T-cell (primary cell): Measurements from ENCODE around the gene ROBO2. TPM values are rescaled to one million over a fixed set of nuclear protein-coding genes. Genes with fewer than 3 reads are reported as not detected.

Source experiments
- ATAC-seq, 4 experiments: fragments of 200-7000 bp in 3 of 4; fragments of 150-1000 bp in 1 of 4; cut with Tn5 transposase; replicated peaks in 1 of 4; 1 replicate in 3 of 4; 2 replicates in 1 of 4; pipeline ENCODE4 v1.10.0; 2021; ENCODE audit warnings: moderate library complexity in 3 of 4, mild to moderate bottlenecking in 2 of 4, moderate number of reproducible peaks in 1 of 4
- CTCF ChIA-PET, 2 donors: fragments of 300-600 bp; sonication (Branson Sonifier 250); formaldehyde crosslinking; loops; one replicate each; lab custom pipeline; 2022; ENCODE audit warnings: antibody characterized with exemption in 2 of 2; lab: Charles Lee
- POLR2A ChIA-PET, 2 donors: fragments of 300-600 bp; sonication (Branson Sonifier 250); formaldehyde crosslinking; loops; one replicate each; lab custom pipeline; 2022; ENCODE audit warnings: antibody characterized with exemption in 2 of 2; lab: Charles Lee
- DNase-seq, 35 experiments: peaks; one replicate each; pipeline versions ENCODE4 v3.0.0 to v3.0.0-alpha.2; 2013 to 2023
- H3K27ac ChIP-seq: one replicate; pipeline ENCODE4 v1.5.1; 2013; ENCODE audit warnings: low read length
- H3K27me3 ChIP-seq, 2 experiments: replicated peaks in 1 of 2; 1 replicate in 1 of 2; 2 replicates in 1 of 2; pipeline versions ENCODE4 v1.6.1 to v1.7.0; 2013; ENCODE audit warnings: low read length in 1 of 2, mixed read lengths in 1 of 2; ENCODE audit not compliant: control insufficient read depth in 2 of 2, insufficient read depth in 2 of 2; ENCODE audit errors: extremely low read depth in 1 of 2
- H3K36me3 ChIP-seq, 2 donors: 1 replicate in 1 of 2; 2 replicates in 1 of 2; pipeline versions ENCODE4 v1.6.1 to v1.7.0; 2013; ENCODE audit warnings: low read length in 1 of 2; ENCODE audit not compliant: control insufficient read depth in 2 of 2, insufficient read depth in 1 of 2; ENCODE audit errors: extremely low read depth in 1 of 2
- H3K4me1 ChIP-seq, 2 experiments: 1 replicate in 1 of 2; 2 replicates in 1 of 2; pipeline versions ENCODE4 v1.6.1 to v1.7.0; 2013; ENCODE audit warnings: low read length in 2 of 2, mixed read lengths in 1 of 2; ENCODE audit not compliant: insufficient read depth in 2 of 2, control insufficient read depth in 1 of 2; ENCODE audit errors: extremely low read depth in 1 of 2
- H3K4me3 ChIP-seq, 2 donors: 1 replicate in 1 of 2; 2 replicates in 1 of 2; pipeline versions ENCODE4 v1.5.1 to v1.7.0; 2013; ENCODE audit warnings: mild to moderate bottlenecking in 2 of 2, low read length in 1 of 2, moderate library complexity in 1 of 2; ENCODE audit not compliant: control insufficient read depth in 1 of 2; ENCODE audit errors: extremely low read depth in 1 of 2
- H3K9me3 ChIP-seq: 2 replicates; pipeline ENCODE4 v1.7.0; 2013
- H3K27ac Mint-ChIP-seq, 2 donors: one replicate each; pipeline ENCODE4 v1.8.0; 2020 to 2021; ENCODE audit warnings: mild to moderate bottlenecking in 2 of 2, mixed read lengths in 2 of 2
- H3K27me3 Mint-ChIP-seq, 2 donors: one replicate each; pipeline ENCODE4 v1.8.0; 2021 to 2022; ENCODE audit warnings: mixed read lengths in 2 of 2
- H3K36me3 Mint-ChIP-seq: one replicate; pipeline ENCODE4 v1.8.0; 2021; ENCODE audit warnings: mixed read lengths
- H3K4me1 Mint-ChIP-seq, 3 donors: one replicate each; pipeline ENCODE4 v1.8.0; 2020 to 2022; ENCODE audit warnings: mixed read lengths in 3 of 3, mild to moderate bottlenecking in 1 of 3
- H3K4me3 Mint-ChIP-seq, 3 donors: one replicate each; pipeline ENCODE4 v1.8.0; 2020 to 2022; ENCODE audit warnings: mild to moderate bottlenecking in 3 of 3, mixed read lengths in 3 of 3, moderate library complexity in 3 of 3
- H3K9me3 Mint-ChIP-seq, 3 donors: one replicate each; pipeline ENCODE4 v1.8.0; 2020 to 2022; ENCODE audit warnings: mixed read lengths in 3 of 3
- WGBS: methylation state at CpG from one replicate; pipeline ENCODE4 v1.1.5; 2013; ENCODE audit warnings: missing lambda C conversion rate; ENCODE audit not compliant: insufficient coverage; 5-methylcytosine and 5-hydroxymethylcytosine counted together
- total RNA-seq, 35 experiments: library from RNA in 6 of 35; stranded (reverse) in 6 of 35; fragments of 120-200 nt in 1 of 35; gene quantifications; one replicate each; pipeline versions ENCODE4 v1.2.1 to v1.2.4 and lab custom pipeline; 2013 to 2026

The ROBO2 gene
- total RNA-seq, 5 donors from 2014 or later (not counting 1 experiment from before 2014, with no cell fraction given): not detected

- H3K27ac Mint-ChIP-seq: no peak overlapping the region
- WGBS: no CpG with 5 or more reads among the region's 7 CpGs
- Histone ChIP-seq H3K9me3 (no peaks in the 10 kb centered on the region), H3K27ac (no peak overlapping the region), H3K27me3 (no peaks in the 10 kb centered on the region), H3K4me1 (no peaks in the 10 kb centered on the region), H3K4me3 (no peak overlapping the region), H3K36me3 (no peaks in the 10 kb centered on the region)
- DNase-seq: no peak
- ChIA-PET CTCF (no interaction called here), POLR2A (no interaction called here)
- peaks cover 11 to 25% (median 13%) of the 10 kb centered on the region in 3 donors for H3K9me3 Mint-ChIP-seq
- no peak overlapping the region for H3K4me3 Mint-ChIP-seq
- no peak for ATAC-seq
- no peaks in the 10 kb centered on the region for H3K27me3 Mint-ChIP-seq
- no peaks in the 10 kb centered on the region for H3K4me1 Mint-ChIP-seq
- H3K36me3 Mint-ChIP-seq: no peaks in the 10 kb centered on the region
These were observed 207.9 kb downstream of the ROBO2 start for GRCh38 chr3:77247817-77248216.

GRCh38 chr3:77248420-77248819 lies 208.5 kb downstream of the ROBO2 start:
- no peak overlapping the region for H3K27ac Mint-ChIP-seq
- WGBS: 95% methylated on average over 12 of the region's 17 CpGs

DNA sequence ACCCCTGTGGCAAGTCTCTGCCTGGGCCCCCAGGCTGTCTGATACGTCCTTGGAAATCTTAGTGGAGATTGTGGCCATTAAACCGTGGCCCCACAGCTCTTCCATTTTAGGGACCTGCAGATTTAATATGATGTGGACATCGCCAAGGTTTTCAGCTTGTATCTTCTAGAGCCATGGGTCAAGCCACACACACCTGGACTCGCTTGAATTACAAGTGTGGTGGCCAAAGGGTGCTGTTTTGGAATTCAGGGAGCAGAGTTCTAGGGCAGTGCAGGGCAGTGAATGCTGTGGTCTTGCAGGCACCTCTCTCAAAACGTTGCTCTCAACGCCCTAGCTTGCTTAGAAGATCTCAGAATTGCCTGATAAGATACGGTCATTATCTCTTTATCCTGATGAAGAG lies 211.2 kb downstream of the ROBO2 start:
- H3K9me3 Mint-ChIP-seq: peaks cover 4 to 13% (median 9%) of the 10 kb centered on the region in 3 donors
- H3K4me1 ChIP-seq: no peaks in the 10 kb centered on the region
- ChIA-PET CTCF (no interaction called here), POLR2A (no interaction called here)
- H3K4me3 Mint-ChIP-seq: no peak overlapping the region
- ATAC-seq (no peak), DNase-seq (no peak)
- H3K4me1 Mint-ChIP-seq: no peaks in the 10 kb centered on the region
- H3K27ac ChIP-seq: no peak overlapping the region
- H3K27me3 ChIP-seq: no peaks in the 10 kb centered on the region
- no peaks in the 10 kb centered on the region for H3K9me3 ChIP-seq
- no peaks in the 10 kb centered on the region for H3K36me3 ChIP-seq
- no peaks in the 10 kb centered on the region for H3K27me3 Mint-ChIP-seq
- no peak overlapping the region for H3K27ac Mint-ChIP-seq
- 58% methylated on average over 6 of the region's 7 CpGs for WGBS
- H3K4me3 ChIP-seq: no peak overlapping the region
- no peaks in the 10 kb centered on the region for H3K36me3 Mint-ChIP-seq

More at GRCh38 chr3:77248420-77248819, 208.5 kb downstream of the ROBO2 start:
- Histone ChIP-seq H3K9me3 (no peaks in the 10 kb centered on the region), H3K4me1 (no peaks in the 10 kb centered on the region), H3K27me3 (no peaks in the 10 kb centered on the region), H3K27ac (no peak overlapping the region), H3K4me3 (no peak overlapping the region), H3K36me3 (no peaks in the 10 kb centered on the region)
- Mint-ChIP-seq H3K9me3 (peaks cover 11 to 25% (median 13%) of the 10 kb centered on the region in 3 donors), H3K36me3 (no peaks in the 10 kb centered on the region), H3K4me3 (no peak overlapping the region), H3K27me3 (no peaks in the 10 kb centered on the region), H3K4me1 (no peaks in the 10 kb centered on the region)
- ChIA-PET POLR2A (no interaction called here), CTCF (no interaction called here)
- DNase-seq (no peak), ATAC-seq (no peak)

GRCh38 chr3:77254967-77255831 lies 215.3 kb downstream of the ROBO2 start:
- Mint-ChIP-seq H3K4me1 (no peaks in the 10 kb centered on the region), H3K27me3 (no peaks in the 10 kb centered on the region), H3K9me3 (peaks cover 6 to 13% (median 9%) of the 10 kb centered on the region in 3 donors), H3K36me3 (no peaks in the 10 kb centered on the region), H3K4me3 (no peak overlapping the region), H3K27ac (no peak overlapping the region)
- ChIA-PET POLR2A (no interaction called here), CTCF (no interaction called here)
- Histone ChIP-seq H3K4me3 (no peak overlapping the region), H3K36me3 (no peaks in the 10 kb centered on the region), H3K27ac (no peak overlapping the region), H3K9me3 (no peaks in the 10 kb centered on the region), H3K4me1 (no peaks in the 10 kb centered on the region), H3K27me3 (no peaks in the 10 kb centered on the region)
- ATAC-seq (no peak), DNase-seq (no peak)
- WGBS: no CpG with 5 or more reads among the region's 3 CpGs

DNA sequence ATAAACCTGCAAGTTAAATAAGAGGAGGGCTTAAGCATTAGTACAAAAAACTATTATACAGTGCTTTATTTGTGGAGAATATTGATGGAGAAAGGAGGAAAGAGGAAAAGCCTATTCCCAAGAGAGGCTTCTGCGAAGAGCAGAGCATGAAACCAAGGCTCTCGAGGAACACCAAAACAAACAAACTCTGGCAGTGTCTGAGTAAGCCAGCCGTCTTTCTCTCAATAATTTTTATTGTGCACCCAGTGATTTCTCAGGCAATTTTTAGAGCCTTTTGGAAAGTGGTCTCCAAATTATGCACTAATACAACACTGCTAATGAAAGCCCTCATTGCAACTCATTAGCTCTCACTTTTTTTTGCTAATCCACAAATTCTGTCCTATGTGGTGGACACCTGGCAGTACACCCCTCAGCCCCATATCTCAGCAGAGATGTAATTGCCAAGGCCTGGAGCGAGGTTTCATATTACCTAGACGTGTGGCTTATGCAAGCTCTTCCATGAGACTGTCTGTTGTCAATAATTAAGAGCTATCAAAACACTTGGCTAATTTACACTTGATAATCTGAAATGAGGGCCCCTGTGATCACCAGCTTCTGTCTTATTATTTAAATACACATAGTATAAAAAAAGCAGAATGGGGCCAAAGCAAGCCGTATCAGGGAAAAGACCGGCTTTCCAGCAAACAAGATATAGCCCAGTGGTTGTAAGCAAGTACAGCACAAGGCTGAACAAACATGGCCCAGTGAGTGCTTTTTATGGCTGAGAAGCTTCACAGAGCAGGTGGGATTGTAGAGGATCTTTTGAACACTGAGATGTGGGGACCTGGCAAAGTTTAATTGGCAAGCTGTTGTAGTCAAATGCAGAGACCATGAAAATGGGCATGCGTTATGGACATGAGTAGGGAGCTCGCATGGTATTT lies 216.9 kb downstream of the ROBO2 start:
- POLR2A ChIA-PET: no interaction called here
- no peaks in the 10 kb centered on the region for H3K27me3 Mint-ChIP-seq
- ATAC-seq: no peak

DNA sequence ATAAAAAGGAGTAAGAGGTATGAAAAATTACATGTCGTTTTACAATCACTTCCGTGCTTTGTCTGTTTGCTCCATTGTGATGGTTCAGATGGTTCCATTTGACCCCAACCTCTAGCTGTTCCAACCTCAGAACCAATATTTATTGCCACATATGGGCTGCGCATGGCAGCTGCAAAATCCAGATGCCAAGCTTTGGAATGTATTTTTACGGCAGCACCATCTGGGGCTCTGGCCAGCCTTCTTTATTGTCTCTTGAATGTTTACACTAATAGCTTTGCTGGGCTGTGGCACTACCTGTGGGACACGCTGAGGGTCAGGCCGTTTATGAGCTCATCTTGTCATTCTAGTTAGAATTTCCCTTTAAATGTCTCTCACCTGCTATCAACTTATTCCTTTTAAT lies 219.8 kb downstream of the ROBO2 start:
- Mint-ChIP-seq H3K36me3 (no peaks in the 10 kb centered on the region), H3K4me3 (no peak overlapping the region), H3K27ac (no peak overlapping the region), H3K4me1 (no peaks in the 10 kb centered on the region), H3K27me3 (no peaks in the 10 kb centered on the region), H3K9me3 (peaks cover 5 to 15% (median 9%) of the 10 kb centered on the region in 3 donors)
- no peaks in the 10 kb centered on the region for H3K36me3 ChIP-seq
- H3K9me3 ChIP-seq: no peaks in the 10 kb centered on the region
- no peak overlapping the region for H3K27ac ChIP-seq
- no peak overlapping the region for H3K4me3 ChIP-seq
- WGBS: 85% methylated on average over 4 of the region's 6 CpGs
- H3K4me1 ChIP-seq: no peaks in the 10 kb centered on the region
- POLR2A ChIA-PET: no interaction called here
- CTCF ChIA-PET: no interaction called here
- no peak for DNase-seq
- no peak for ATAC-seq
- H3K27me3 ChIP-seq: no peaks in the 10 kb centered on the region

More for the DNA sequence above, 216.9 kb downstream of the ROBO2 start:
- Mint-ChIP-seq H3K27ac (no peak overlapping the region), H3K36me3 (no peaks in the 10 kb centered on the region), H3K9me3 (peaks cover 9 to 10% (median 9%) of the 10 kb centered on the region in 3 donors), H3K4me3 (no peak overlapping the region), H3K4me1 (no peaks in the 10 kb centered on the region)
- CTCF ChIA-PET: no interaction called here
- no peak for DNase-seq
- Histone ChIP-seq H3K36me3 (no peaks in the 10 kb centered on the region), H3K27me3 (no peaks in the 10 kb centered on the region), H3K4me3 (no peak overlapping the region), H3K9me3 (no peaks in the 10 kb centered on the region), H3K4me1 (no peaks in the 10 kb centered on the region), H3K27ac (no peak overlapping the region)
- 57% methylated on average over 7 of the region's 9 CpGs for WGBS
